Trophoblast cell (in vitro differentiated cells and primary cell): Measurements from ENCODE around the gene TPM1.

Experiments used
- DNase-seq, 2 donors: peaks; one replicate each; pipeline ENCODE4 v3.0.0-alpha.2; 2016
- H2AFZ ChIP-seq: 2 replicates; pipeline ENCODE4 v1.6.1; 2013; ENCODE audit warnings: low read length, moderate library complexity, mild to moderate bottlenecking; ENCODE audit not compliant: insufficient read depth, poor library complexity
- H2AK5ac ChIP-seq: 2 replicates; pipeline ENCODE4 v1.6.1; 2013; ENCODE audit warnings: mild to moderate bottlenecking, low read length
- H2BK120ac ChIP-seq: 2 replicates; pipeline ENCODE4 v1.6.1; 2013; ENCODE audit warnings: low read length, mild to moderate bottlenecking, moderate library complexity; ENCODE audit not compliant: insufficient read depth, poor library complexity
- H2BK12ac ChIP-seq: 2 replicates; pipeline ENCODE4 v1.6.1; 2013; ENCODE audit warnings: mild to moderate bottlenecking, low read length, moderate library complexity
- H2BK5ac ChIP-seq: 2 replicates; pipeline ENCODE4 v1.6.1; 2013; ENCODE audit warnings: low read length, low read depth, moderate library complexity, mild to moderate bottlenecking; ENCODE audit not compliant: poor library complexity
- H3K14ac ChIP-seq: 2 replicates; pipeline ENCODE4 v1.6.1; 2013; ENCODE audit warnings: mild to moderate bottlenecking, low read length
- H3K18ac ChIP-seq: 2 replicates; pipeline ENCODE4 v1.6.1; 2013; ENCODE audit warnings: mild to moderate bottlenecking, low read length
- H3K23ac ChIP-seq: 2 replicates; pipeline ENCODE4 v1.6.1; 2013; ENCODE audit warnings: low read length
- H3K27ac ChIP-seq: 2 replicates; pipeline ENCODE4 v1.5.1; 2013; ENCODE audit warnings: low read depth, mild to moderate bottlenecking, inconsistent platforms, low read length, moderate library complexity
- H3K27me3 ChIP-seq: 2 replicates; pipeline ENCODE4 v1.6.1; 2013; ENCODE audit warnings: inconsistent platforms, mild to moderate bottlenecking, low read length, moderate library complexity; ENCODE audit not compliant: insufficient read depth
- H3K36me3 ChIP-seq, 2 experiments: 1 replicate in 1 of 2; 2 replicates in 1 of 2; pipeline ENCODE4 v1.6.1; 2013; ENCODE audit warnings: low read length in 2 of 2, mild to moderate bottlenecking in 2 of 2, moderate library complexity in 1 of 2; ENCODE audit not compliant: insufficient read depth in 2 of 2, control insufficient read depth in 1 of 2
- H3K4ac ChIP-seq: 2 replicates; pipeline ENCODE4 v1.6.1; 2013; ENCODE audit warnings: low read depth, mild to moderate bottlenecking, low read length, moderate library complexity
- H3K4me1 ChIP-seq, 2 experiments: 1 replicate in 1 of 2; 2 replicates in 1 of 2; pipeline ENCODE4 v1.6.1; 2013; ENCODE audit warnings: low read length in 2 of 2, mild to moderate bottlenecking in 2 of 2, moderate library complexity in 1 of 2; ENCODE audit not compliant: insufficient read depth in 2 of 2, control insufficient read depth in 1 of 2
- H3K4me2 ChIP-seq: 2 replicates; pipeline ENCODE4 v1.6.1; 2013; ENCODE audit warnings: inconsistent platforms, mild to moderate bottlenecking, low read length, moderate library complexity
- H3K4me3 ChIP-seq: 2 replicates; pipeline ENCODE4 v1.5.1; 2013; ENCODE audit warnings: mild to moderate bottlenecking, low read depth, low read length, inconsistent platforms
- H3K79me1 ChIP-seq: one replicate; pipeline ENCODE4 v1.6.1; 2013; ENCODE audit warnings: low read length
- H3K79me2 ChIP-seq: 2 replicates; pipeline ENCODE4 v1.6.1; 2013; ENCODE audit warnings: low read length, mild to moderate bottlenecking; ENCODE audit not compliant: control insufficient read depth, insufficient read depth, poor library complexity
- H3K9ac ChIP-seq: 2 replicates; pipeline ENCODE4 v1.6.1; 2013; ENCODE audit warnings: mild to moderate bottlenecking, low read length
- H3K9me3 ChIP-seq: 2 replicates; pipeline ENCODE4 v1.6.1; 2013; ENCODE audit warnings: low read depth, mild to moderate bottlenecking, control low read depth, inconsistent platforms, low read length; ENCODE audit not compliant: insufficient read depth
- H4K12ac ChIP-seq: 2 replicates; pipeline ENCODE4 v1.6.1; 2013; ENCODE audit warnings: low read depth, mild to moderate bottlenecking, low read length, moderate library complexity
- H4K8ac ChIP-seq: 2 replicates; pipeline ENCODE4 v1.6.1; 2013; ENCODE audit warnings: low read depth, mild to moderate bottlenecking, low read length, moderate library complexity
- H4K91ac ChIP-seq: one replicate; pipeline ENCODE4 v1.6.1; 2013; ENCODE audit warnings: low read depth, mild to moderate bottlenecking, low read length, moderate library complexity
- WGBS: extraction: QIAGEN DNeasy Blood & Tissue Kit; methylation state at CpG from one replicate; pipeline ENCODE4 v1.1.7; 2013; ENCODE audit warnings: missing lambda C conversion rate; ENCODE audit not compliant: insufficient read length, insufficient coverage; ENCODE audit errors: extremely low coverage; 5-methylcytosine and 5-hydroxymethylcytosine counted together

The TPM1 gene

DNA sequence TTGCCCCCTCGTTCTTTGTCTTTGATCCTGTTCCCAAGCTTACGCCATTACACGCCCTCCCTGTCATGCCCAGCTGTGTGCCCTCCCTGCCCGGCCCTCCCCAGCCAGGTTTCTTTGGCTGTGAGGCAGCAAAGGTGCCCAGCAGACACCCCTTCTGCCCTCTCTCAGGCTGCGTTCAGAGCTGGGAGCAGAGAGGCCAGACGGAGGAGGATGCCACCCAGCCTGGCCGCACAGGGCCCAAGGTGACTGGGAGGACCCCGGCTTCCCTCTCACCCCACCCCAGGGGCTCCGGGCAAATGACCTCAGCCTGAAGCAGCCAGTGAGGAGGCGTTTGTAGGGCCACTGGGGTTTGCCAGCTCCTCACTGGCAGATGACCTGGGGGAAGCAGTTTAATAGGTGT lies 48.3 kb downstream of the TPM1 start:
- H3K9me3 ChIP-seq, result peaks cover 2% of the 10 kb centered on the region
- no peak overlapping the region for H3K4me3 ChIP-seq
- H3K79me2 ChIP-seq, result peaks cover 4% of the 10 kb centered on the region
- H2AFZ ChIP-seq, result peak overlapping the region; percentile 25
- peak overlapping the region; percentile 99 for H2AK5ac ChIP-seq
- no peak overlapping the region for H3K23ac ChIP-seq
- WGBS, result no CpG with 5 or more reads among the region's 10 CpGs
- H4K8ac ChIP-seq, result peak overlapping the region; percentile 64
- no peak for DNase-seq
- H3K4me1 ChIP-seq, result peaks cover 14 to 17% of the 10 kb centered on the region in 2 experiments
- H4K91ac ChIP-seq, result peak overlapping the region; percentile 96
- H3K4me2 ChIP-seq, result no peak overlapping the region
- H2BK120ac ChIP-seq, result peak overlapping the region; percentile 98
- peak overlapping the region; percentile 98 for H2BK12ac ChIP-seq
- no peak overlapping the region for H3K27ac ChIP-seq
- H3K14ac ChIP-seq, result peak overlapping the region; percentile 95
- H4K12ac ChIP-seq, result peak overlapping the region; percentile 27
- H3K18ac ChIP-seq, result peak overlapping the region; percentile 86
- no peaks in the 10 kb centered on the region for H3K36me3 ChIP-seq
- no peak overlapping the region for H3K9ac ChIP-seq
- peaks cover 30% of the 10 kb centered on the region for H3K79me1 ChIP-seq
- peak overlapping the region; percentile 87 for H2BK5ac ChIP-seq
- H3K4ac ChIP-seq, result peak overlapping the region; percentile 80
- H3K27me3 ChIP-seq, result no peaks in the 10 kb centered on the region

DNA sequence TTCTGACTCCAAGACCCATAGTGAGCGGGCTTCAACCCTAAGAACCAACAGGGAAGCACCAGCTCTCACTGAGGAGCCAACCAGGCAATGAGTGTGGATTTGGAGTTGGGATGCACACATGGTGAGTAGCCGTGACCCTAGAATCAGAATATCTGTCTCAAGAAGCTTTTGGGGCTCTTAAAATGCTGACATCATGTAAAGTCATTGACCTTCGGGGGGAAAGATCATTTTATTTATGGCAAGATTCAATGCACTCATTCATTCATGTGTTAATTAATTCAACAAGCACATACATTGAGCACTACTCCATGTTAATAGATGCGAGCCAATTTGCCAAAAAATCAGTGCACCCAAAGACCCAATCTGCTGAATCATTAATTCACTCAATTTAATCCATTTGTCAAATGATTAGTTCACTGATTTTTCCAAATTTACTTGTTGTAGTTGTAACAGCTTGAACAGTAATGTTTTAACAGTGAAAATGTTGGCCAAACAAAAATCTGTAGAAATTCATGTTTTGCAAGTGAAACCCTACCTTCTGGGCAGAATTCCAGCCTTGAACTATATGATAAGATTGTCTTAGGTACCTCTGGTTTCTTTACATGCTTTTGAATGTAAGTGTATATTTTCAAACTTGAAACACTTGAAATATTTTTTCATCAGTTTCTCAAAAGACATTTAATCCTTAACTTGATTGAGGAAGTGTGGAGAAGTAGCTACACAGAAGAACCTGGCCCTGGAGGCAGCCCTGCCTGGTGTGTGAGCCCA lies 49.3 kb downstream of the TPM1 start:
- Histone ChIP-seq H3K18ac (peak overlapping the region; percentile 19), H2BK120ac (peak overlapping the region; percentile 98), H3K9me3 (peaks cover 2% of the 10 kb centered on the region), H3K79me1 (peaks cover 30% of the 10 kb centered on the region), H3K23ac (no peak overlapping the region), H3K4me2 (no peak overlapping the region), H2BK5ac (peak overlapping the region; percentile 87), H3K27ac (no peak overlapping the region), H4K91ac (peak overlapping the region; percentile 96), H2AFZ (no peak overlapping the region), H3K14ac (peak overlapping the region; percentile 95), H3K36me3 (no peaks in the 10 kb centered on the region), H4K8ac (no peak overlapping the region), H4K12ac (no peak overlapping the region), H3K4ac (peak overlapping the region; percentile 80), H2BK12ac (peak overlapping the region; percentile 99), H3K4me3 (no peak overlapping the region), H2AK5ac (peak overlapping the region; percentile 99), H3K4me1 (peaks cover 12 to 14% of the 10 kb centered on the region in 2 experiments), H3K79me2 (peaks cover 4% of the 10 kb centered on the region), H3K9ac (no peak overlapping the region), H3K27me3 (no peaks in the 10 kb centered on the region)
- WGBS, result no CpG with 5 or more reads among the region's 4 CpGs
- no peak for DNase-seq

DNA sequence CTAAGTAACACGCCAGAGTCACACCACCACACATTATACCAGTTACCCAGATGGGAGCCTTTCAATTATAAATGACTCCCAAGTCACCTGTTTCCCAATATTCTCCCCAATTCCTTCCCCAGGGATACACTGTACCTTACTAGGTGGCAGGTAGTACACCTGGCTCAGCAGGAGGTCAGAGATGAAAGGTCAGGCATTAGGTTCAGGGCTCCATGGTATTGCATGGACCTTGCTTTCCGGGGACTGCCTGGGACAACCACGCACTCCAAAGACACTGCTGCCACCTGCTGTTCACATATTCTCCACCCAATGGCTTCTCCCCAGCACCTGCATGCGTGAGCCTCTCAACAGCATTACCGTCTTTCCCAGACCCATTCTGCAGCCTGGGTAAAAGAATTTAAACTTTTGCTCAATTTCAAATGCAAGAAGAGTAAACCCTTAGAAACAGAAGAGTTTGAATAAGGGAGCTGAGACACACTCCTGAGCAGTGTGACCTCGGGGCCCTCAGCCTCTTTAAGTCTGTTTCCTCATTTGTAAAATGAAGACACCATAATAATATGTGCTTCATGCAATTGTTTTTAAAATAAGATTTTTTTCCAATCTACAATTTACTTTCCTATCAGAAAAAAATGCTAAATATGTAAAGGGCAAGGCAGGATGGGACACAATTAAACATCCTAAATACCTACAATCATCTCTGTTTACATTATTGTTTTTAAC lies 51.1 kb downstream of the TPM1 start:
- Histone ChIP-seq H3K14ac (no peak overlapping the region), H3K9ac (no peak overlapping the region), H3K4me3 (no peak overlapping the region), H3K27me3 (no peaks in the 10 kb centered on the region), H2AK5ac (no peak overlapping the region), H3K23ac (no peak overlapping the region), H3K79me2 (peaks cover 1% of the 10 kb centered on the region), H3K18ac (no peak overlapping the region), H4K8ac (no peak overlapping the region), H3K4me1 (peaks cover 8% of the 10 kb centered on the region in 2 experiments), H4K91ac (peak overlapping the region; percentile 11), H2BK120ac (no peak overlapping the region), H3K9me3 (peaks cover 3% of the 10 kb centered on the region), H3K4ac (no peak overlapping the region), H3K36me3 (no peaks in the 10 kb centered on the region), H4K12ac (no peak overlapping the region), H2AFZ (no peak overlapping the region), H2BK5ac (no peak overlapping the region), H3K79me1 (peaks cover 22% of the 10 kb centered on the region), H3K4me2 (no peak overlapping the region), H3K27ac (no peak overlapping the region), H2BK12ac (peak overlapping the region; percentile 1)
- no CpG with 5 or more reads among the region's 6 CpGs for WGBS
- peak; percentile 75 to 86 for DNase-seq

DNA sequence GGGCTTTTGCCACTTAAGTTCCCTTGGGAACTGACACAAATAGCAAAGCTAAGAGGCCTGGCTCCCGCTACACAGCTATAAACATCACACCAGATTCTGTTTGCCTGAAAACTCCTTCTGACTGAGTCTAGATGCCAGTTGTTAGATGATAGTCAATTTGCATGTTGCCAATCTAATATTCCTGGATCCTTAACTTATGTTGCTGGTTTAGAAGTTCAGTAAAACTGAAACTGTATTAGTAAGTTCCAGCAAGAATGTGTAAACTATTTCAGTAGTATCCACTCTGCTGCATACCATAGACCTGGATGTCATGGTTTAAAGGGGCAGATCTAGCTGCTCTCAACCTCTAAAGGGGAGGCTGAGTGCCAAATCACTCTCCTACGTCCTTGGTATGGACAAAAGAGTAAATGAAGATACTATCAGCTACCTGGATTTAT lies 52.0 kb downstream of the TPM1 start:
- no peak overlapping the region for H3K18ac ChIP-seq
- H3K79me1 ChIP-seq, result peaks cover 17% of the 10 kb centered on the region
- no peak overlapping the region for H2AK5ac ChIP-seq
- WGBS, result no CpG with 5 or more reads among the region's 2 CpGs
- peak in 1 of 2 donors; percentile 23 for DNase-seq
- H3K36me3 ChIP-seq, result no peaks in the 10 kb centered on the region
- H3K4me3 ChIP-seq, result no peak overlapping the region
- no peak overlapping the region for H3K14ac ChIP-seq
- H3K23ac ChIP-seq, result no peak overlapping the region
- no peak overlapping the region for H2AFZ ChIP-seq
- peaks cover 1% of the 10 kb centered on the region for H3K79me2 ChIP-seq
- no peak overlapping the region for H2BK120ac ChIP-seq
- H4K12ac ChIP-seq, result no peak overlapping the region
- no peak overlapping the region for H4K91ac ChIP-seq
- no peak overlapping the region for H2BK5ac ChIP-seq
- peaks cover 2% of the 10 kb centered on the region in 2 experiments for H3K4me1 ChIP-seq
- no peak overlapping the region for H4K8ac ChIP-seq
- no peaks in the 10 kb centered on the region for H3K27me3 ChIP-seq
- no peak overlapping the region for H3K4me2 ChIP-seq
- H2BK12ac ChIP-seq, result no peak overlapping the region
- H3K9me3 ChIP-seq, result peaks cover 3% of the 10 kb centered on the region
- peak overlapping the region; percentile 51 for H3K27ac ChIP-seq
- H3K9ac ChIP-seq, result no peak overlapping the region
- no peak overlapping the region for H3K4ac ChIP-seq
